K562 treated with DMSO at 1 percent for 4 hours (cell line): ENCODE results near the gene LDHAL6B. TPM values are rescaled to one million over a fixed set of nuclear protein-coding genes. Genes with fewer than 3 reads are reported as not detected.

Experiments
- total RNA-seq: library from RNA; unstranded; fragments of 300-600 nt; gene quantifications from 2 replicates; pipeline ENCODE4 v1.2.3, GENCODE V29; 2022; ENCODE audit not compliant: insufficient read depth

The LDHAL6B gene
- total RNA-seq, result not detected in 2 replicates

DNA sequence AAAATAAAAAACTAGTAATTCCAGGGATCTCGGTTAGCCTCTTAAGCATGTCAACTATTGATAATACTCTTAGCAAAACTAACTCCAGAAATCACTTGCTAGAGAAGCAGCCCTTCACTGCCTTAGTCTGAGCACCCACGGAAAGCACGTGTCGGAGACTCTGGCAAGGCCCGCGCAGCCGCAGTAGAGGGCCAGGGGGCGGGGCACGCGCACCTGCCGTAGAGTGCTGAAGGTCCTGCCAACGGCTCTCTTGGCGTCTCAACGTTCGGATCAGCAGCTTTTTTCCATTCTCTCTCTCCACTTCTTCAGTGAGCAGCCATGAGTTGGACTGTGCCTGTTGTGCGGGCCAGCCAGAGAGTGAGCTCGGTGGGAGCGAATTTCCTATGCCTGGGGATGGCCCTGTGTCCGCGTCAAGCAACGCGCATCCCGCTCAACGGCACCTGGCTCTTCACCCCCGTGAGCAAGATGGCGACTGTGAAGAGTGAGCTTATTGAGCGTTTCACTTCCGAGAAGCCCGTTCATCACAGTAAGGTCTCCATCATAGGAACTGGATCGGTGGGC lies at the start of gene LDHAL6B:
Gene LDHAL6B (plus strand): TSS at position 221 of the 561 bp plus-strand sequence. CDS start 98 bp downstream, at position 319.

Other genes with a start within 250 kb of the LDHAL6B start
- gene RNF111, start 219.2 kb upstream of the LDHAL6B start, total RNA-seq, result 12.9 and 15.8 TPM in 2 replicates
- gene CCNB2, start 101.7 kb upstream of the LDHAL6B start, total RNA-seq, result 61.9 and 72.7 TPM in 2 replicates
- 0.21 TPM in 1 of 2 replicates, not detected in the other for gene MYO1E, start 166.0 kb downstream of the LDHAL6B start, total RNA-seq
- gene FAM81A, start 231.3 kb downstream of the LDHAL6B start, total RNA-seq, result not detected in 2 replicates